Lower lobe of right lung (tissue), 2 donors: Measurements from ENCODE around the gene MACROD2. TPM values are rescaled to one million over a fixed set of nuclear protein-coding genes. Genes with fewer than 3 reads are reported as not detected.

Experiments used
- ATAC-seq, 2 donors: fragments of 200-7000 bp; cut with Tn5 transposase; one replicate each; pipeline ENCODE4 v1.9.1; 2020 to 2022; ENCODE audit warnings: mild to moderate bottlenecking in 2 of 2, moderate library complexity in 2 of 2
- DNase-seq: peaks from one replicate; pipeline ENCODE4 v3.0.0-alpha.2; 2020
- H3K27ac ChIP-seq: fragments of 200-600 bp; one replicate; pipeline ENCODE4 v1.8.0; 2022
- H3K27me3 ChIP-seq: fragments of 200-600 bp; one replicate; pipeline ENCODE4 v1.8.0; 2022; ENCODE audit warnings: low read depth
- H3K36me3 ChIP-seq: fragments of 200-600 bp; one replicate; pipeline ENCODE4 v1.8.0; 2022; ENCODE audit warnings: mild to moderate bottlenecking
- H3K4me1 ChIP-seq: fragments of 200-600 bp; one replicate; pipeline ENCODE4 v1.8.0; 2022
- H3K4me3 ChIP-seq: fragments of 200-600 bp; one replicate; pipeline ENCODE4 v1.8.0; 2022; ENCODE audit warnings: mild to moderate bottlenecking
- H3K9me3 ChIP-seq: fragments of 200-600 bp; one replicate; pipeline ENCODE4 v1.8.0; 2022
- intact Hi-C: fragments of 100-400 bp; cut with DNase I; formaldehyde crosslinking; loops from one replicate; pipeline ENCODE4 v1.11.0; 2022
- total RNA-seq: library from RNA; stranded (reverse); fragmentation: NEBNext Ultra II Directional; extraction: Animal tissue kit (Norgen Biotek cat#: 25700); gene quantifications from one replicate; pipeline ENCODE4 v1.2.1, GENCODE V29; 2021
- TF ChIP-seq, protein P1 (sequence below): fragments of 200-600 bp; IDR thresholded peaks from one replicate; pipeline ENCODE4 v1.8.0; 2022; ENCODE audit warnings: antibody characterized with exemption, mild to moderate bottlenecking
- donor health status: DM: no; HTN: yes; CAD: no; lungs with severe emphysema.

The MACROD2 gene
- total RNA-seq, 1 donor from 2014 or later, result 73.0 TPM

- DNase-seq (no peak), ATAC-seq (peak in 1 of 2 donors; percentile 63)
- TF ChIP-seq, protein P1, sequence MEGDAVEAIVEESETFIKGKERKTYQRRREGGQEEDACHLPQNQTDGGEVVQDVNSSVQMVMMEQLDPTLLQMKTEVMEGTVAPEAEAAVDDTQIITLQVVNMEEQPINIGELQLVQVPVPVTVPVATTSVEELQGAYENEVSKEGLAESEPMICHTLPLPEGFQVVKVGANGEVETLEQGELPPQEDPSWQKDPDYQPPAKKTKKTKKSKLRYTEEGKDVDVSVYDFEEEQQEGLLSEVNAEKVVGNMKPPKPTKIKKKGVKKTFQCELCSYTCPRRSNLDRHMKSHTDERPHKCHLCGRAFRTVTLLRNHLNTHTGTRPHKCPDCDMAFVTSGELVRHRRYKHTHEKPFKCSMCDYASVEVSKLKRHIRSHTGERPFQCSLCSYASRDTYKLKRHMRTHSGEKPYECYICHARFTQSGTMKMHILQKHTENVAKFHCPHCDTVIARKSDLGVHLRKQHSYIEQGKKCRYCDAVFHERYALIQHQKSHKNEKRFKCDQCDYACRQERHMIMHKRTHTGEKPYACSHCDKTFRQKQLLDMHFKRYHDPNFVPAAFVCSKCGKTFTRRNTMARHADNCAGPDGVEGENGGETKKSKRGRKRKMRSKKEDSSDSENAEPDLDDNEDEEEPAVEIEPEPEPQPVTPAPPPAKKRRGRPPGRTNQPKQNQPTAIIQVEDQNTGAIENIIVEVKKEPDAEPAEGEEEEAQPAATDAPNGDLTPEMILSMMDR, result peak; percentile 60
- H3K4me1 ChIP-seq, result no peaks in the 10 kb centered on the region
- H3K27me3 ChIP-seq, result no peaks in the 10 kb centered on the region
- H3K4me3 ChIP-seq, result no peak overlapping the region
- no peaks in the 10 kb centered on the region for H3K9me3 ChIP-seq
- no peaks in the 10 kb centered on the region for H3K36me3 ChIP-seq
- H3K27ac ChIP-seq, result no peak overlapping the region
- intact Hi-C loops, result loop anchor here (10.0 kb wide), 1 partner anchor 240 kb away; no protein-coding TSS in a partner anchor
Measured at GRCh38 chr20:14055127-14055742, 59.9 kb downstream of the MACROD2 start.

DNA sequence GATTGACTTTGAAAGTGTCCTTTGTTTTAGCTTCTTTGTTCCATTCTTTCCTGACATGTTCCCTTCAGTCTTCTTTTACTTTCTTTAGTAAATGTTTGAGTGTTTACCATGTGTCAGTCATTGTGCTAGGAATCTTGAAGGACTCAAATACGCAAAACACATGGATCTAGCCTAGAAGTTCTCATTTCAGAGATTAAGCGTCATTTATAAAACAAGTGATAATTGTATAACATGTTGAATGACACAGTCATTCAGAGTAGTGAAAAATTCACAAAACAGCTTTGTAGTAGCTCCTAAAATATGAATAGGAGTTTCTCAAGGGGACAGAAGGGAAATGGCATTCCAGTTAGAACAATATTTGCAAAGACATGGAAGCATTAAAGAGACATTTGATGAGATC, 66.9 kb downstream of the MACROD2 start:
- TF ChIP-seq, protein P1, result no peak
- H3K4me3 ChIP-seq, result no peak overlapping the region
- no peaks in the 10 kb centered on the region for H3K4me1 ChIP-seq
- intact Hi-C loops, result no loop called here
- DNase-seq (no peak), ATAC-seq (no peak)
- no peaks in the 10 kb centered on the region for H3K36me3 ChIP-seq
- H3K27me3 ChIP-seq, result no peaks in the 10 kb centered on the region
- no peaks in the 10 kb centered on the region for H3K9me3 ChIP-seq
- H3K27ac ChIP-seq, result no peak overlapping the region

- no peaks in the 10 kb centered on the region for H3K36me3 ChIP-seq
- DNase-seq (no peak), ATAC-seq (no peak)
- intact Hi-C loops, result no loop called here
- H3K27ac ChIP-seq, result no peak overlapping the region
- TF ChIP-seq, protein P1, result no peak
- H3K4me1 ChIP-seq, result no peaks in the 10 kb centered on the region
- H3K27me3 ChIP-seq, result no peaks in the 10 kb centered on the region
- H3K4me3 ChIP-seq, result no peak overlapping the region
- H3K9me3 ChIP-seq, result no peaks in the 10 kb centered on the region
Measured at GRCh38 chr20:14062786-14063185, 67.5 kb downstream of the MACROD2 start.

DNA sequence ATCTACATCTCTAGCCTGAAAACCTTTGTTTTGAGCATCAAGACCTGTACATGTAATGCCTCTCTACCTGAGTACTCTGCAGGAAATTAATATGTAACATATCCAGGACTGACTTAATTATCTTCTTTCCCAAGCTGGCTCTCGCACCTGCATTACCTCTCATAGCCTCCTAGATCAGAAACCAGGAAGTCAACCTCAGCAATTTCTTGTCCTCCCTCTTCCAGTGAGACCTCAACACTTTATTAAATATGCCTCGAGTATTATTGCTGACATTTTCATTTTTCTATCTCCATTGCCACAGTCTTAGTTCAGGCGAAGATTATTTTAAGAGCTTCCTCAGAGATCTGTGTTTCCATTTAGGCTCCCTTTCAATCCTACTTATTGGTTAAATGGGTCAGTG, 69.0 kb downstream of the MACROD2 start:
- TF ChIP-seq, protein P1, result no peak
- intact Hi-C loops, result no loop called here

DNA sequence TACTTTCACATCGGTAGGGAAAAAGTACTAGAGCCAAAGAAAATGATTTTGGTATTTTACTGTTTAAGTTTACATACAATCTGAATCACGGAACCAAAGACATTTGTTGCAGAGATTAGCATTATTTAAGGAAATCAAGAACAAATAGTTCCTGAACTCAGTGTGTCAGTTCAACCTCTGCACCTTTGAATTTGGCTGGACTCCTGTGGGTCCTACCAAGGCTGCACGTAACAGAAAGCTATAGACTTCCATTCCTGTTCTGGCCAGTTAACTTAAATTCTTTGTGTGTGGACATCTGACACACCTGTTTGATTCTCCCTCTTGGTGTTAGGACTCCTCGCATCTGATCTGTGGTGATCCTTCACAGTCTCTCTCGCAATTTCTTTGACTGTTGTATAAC, 69.6 kb downstream of the MACROD2 start:
- Histone ChIP-seq H3K27ac (no peak overlapping the region), H3K36me3 (no peaks in the 10 kb centered on the region), H3K27me3 (no peaks in the 10 kb centered on the region), H3K4me1 (no peaks in the 10 kb centered on the region), H3K4me3 (no peak overlapping the region), H3K9me3 (no peaks in the 10 kb centered on the region)
- TF ChIP-seq, protein P1, result no peak
- no peak for DNase-seq
- ATAC-seq, result no peak
- intact Hi-C loops, result no loop called here

More for the DNA sequence above, 69.0 kb downstream of the MACROD2 start:
- no peaks in the 10 kb centered on the region for H3K27me3 ChIP-seq
- H3K4me1 ChIP-seq, result no peaks in the 10 kb centered on the region
- H3K4me3 ChIP-seq, result no peak overlapping the region
- ATAC-seq (no peak), DNase-seq (no peak)
- no peaks in the 10 kb centered on the region for H3K36me3 ChIP-seq
- no peaks in the 10 kb centered on the region for H3K9me3 ChIP-seq
- H3K27ac ChIP-seq, result no peak overlapping the region
